ENCODE results near the gene PSPN. TPM values are rescaled to one million over a fixed set of nuclear protein-coding genes. Genes with fewer than 3 reads are reported as not detected.
"Not testable (repeated sequence)": the region's sequence is repeated elsewhere in the genome, so short reads cannot be mapped to it uniquely, and the experiment has no call there.

PSPN gene
- total RNA-seq, 1 experiment from 2014 or later, result 1.1 TPM

GRCh38 chr19:6373096-6373812 is 2.5 kb downstream of the PSPN start:
- peak; percentile 99 for DNase-seq (ENCODE audit: low read depth)

DNA sequence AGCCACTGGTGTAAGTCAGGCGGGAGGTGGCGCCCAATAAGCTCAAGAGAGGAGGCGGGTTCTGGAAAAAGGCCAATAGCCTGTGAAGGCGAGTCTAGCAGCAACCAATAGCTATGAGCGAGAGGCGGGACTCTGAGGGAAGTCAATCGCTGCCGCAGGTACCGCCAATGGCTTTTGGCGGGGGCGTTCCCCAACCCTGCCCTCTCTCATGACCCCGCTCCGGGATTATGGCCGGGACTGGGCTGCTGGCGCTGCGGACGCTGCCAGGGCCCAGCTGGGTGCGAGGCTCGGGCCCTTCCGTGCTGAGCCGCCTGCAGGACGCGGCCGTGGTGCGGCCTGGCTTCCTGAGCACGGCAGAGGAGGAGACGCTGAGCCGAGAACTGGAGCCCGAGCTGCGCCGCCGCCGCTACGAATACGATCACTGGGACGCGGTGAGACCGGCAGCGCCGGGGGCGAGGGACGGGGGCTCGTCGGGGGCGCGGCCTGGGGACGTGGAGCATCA is 3.1 kb downstream of the PSPN start, which contains the start of gene ALKBH7:
ALKBH7 (plus strand) TSS at position 201 of the 502 bp plus-strand sequence; CDS start at position 228, 27 bp downstream.
- peak; percentile 100 for DNase-seq (ENCODE audit: low read depth)

- no peak for DNase-seq (ENCODE audit: low read depth)
These were observed 11.4 kb downstream of the PSPN start for GRCh38 chr19:6364353-6364752.

DNA sequence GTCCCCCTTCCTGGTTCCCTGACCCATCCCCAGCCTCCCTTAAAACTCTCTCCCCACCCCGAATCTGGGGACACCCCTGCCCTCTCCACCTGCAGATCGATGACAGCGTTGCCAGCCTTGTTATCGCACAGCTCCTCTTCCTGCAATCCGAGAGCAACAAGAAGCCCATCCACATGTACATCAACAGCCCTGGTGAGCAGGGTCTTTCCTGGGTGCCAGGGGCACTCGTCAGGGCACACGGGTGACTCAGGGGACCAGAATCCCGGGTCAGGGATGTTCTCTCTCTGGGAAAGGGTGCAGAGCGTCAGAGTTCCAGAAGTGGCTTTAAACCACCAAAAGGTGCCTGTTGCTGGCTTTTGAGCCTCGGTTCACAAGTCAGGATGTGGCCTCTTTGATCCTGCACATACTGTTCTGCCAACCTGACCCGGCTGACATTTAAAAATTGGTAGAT is 13.4 kb downstream of the PSPN start:
- no peak for DNase-seq (ENCODE audit: low read depth)

DNA sequence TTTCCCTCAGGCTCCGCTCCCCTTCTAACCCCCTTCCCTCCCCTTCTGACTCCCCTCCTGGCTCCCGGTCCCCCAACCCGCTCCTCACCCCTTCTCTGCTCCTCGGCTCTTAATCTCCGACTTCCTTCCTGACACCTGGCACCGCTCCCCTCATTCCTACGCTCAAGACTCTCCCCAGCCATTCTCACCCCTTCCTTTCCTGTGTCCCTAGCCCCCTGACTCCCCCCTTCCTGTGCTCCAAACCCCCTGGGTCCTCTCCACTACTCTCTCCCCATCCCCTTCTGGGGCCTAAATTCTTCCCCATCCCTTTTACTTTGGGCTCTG is 13.7 kb downstream of the PSPN start:
- DNase-seq (ENCODE audit: low read depth), result peak; percentile 34

DNA sequence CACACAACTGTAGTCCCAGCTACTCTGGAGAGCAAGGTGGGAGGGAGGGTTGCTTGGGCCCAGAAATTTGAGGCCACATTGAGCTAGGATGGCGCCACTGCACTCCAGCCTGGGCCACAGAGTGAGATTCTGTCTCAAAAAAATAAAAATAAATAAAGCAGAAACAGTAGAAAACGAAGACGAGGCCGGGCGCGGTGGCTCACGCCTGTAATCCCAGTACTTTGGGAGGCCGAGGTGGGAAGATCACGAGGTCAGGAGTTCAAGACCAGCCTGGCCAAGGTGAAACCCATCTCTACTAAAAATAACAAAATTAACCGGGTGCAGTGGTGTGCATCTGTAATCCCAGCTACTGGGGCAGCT is 14.9 kb downstream of the PSPN start:
- DNase-seq (ENCODE audit: low read depth), result not testable (repeated sequence)

DNA sequence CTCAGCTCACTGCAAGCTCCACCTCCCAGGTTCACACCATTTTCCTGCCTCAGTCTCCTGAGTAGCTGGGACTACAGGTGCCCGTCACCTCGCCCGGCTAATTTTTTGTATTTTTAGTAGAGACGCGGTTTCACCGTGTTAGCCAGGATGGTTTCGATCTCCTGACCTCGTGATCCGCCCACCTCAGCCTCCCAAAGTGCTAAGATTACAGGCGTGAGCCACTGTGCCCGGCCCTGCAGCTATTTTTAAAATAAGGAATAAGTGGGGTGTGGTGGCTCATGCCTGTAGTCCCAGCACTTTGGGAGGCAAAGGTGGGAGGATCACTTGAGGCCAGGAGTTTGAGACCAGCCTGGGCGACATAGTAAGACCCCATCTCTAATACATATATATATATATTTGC is 15.3 kb downstream of the PSPN start:
- not testable (repeated sequence) for DNase-seq (ENCODE audit: low read depth)

DNA sequence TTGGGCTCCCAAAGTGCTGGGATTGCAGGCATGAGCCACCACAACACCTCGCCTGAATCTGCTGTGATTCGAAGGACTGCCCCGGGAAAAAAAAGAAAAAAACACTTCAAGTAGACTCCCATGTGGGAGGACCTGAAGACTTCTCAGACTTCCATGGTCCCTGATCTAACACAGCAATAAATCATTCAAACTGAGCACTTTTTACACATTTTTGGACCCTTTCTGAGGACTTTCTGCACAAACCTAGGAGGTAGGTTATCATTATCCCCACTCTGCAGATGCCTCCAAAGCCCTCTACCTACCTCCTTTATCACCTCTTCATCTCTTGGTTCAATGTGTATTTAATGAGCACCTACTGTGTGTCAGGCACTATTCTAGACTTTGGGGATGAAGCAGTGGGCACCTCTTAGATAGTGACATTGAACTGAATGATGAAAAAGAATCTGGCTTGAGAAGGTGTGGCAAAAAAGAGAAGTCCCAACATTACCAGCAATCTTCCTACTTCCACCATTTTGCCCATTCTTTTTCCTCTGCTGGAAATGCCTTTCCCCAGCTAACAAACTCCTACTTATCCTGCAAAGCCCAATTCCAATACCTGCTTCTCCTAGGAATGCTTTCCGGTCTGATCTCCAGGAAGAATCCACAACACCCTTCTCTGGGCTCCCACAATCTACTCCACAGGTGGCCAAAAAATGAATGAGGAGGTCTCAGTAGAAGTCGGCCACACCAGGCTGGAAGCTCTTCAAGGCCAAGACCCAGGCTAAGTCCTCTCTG is 16.0 kb downstream of the PSPN start:
- no peak for DNase-seq (ENCODE audit: low read depth)

- no peak for DNase-seq (ENCODE audit: low read depth)
These were observed 17.7 kb downstream of the PSPN start for GRCh38 chr19:6358003-6358402.

DNA sequence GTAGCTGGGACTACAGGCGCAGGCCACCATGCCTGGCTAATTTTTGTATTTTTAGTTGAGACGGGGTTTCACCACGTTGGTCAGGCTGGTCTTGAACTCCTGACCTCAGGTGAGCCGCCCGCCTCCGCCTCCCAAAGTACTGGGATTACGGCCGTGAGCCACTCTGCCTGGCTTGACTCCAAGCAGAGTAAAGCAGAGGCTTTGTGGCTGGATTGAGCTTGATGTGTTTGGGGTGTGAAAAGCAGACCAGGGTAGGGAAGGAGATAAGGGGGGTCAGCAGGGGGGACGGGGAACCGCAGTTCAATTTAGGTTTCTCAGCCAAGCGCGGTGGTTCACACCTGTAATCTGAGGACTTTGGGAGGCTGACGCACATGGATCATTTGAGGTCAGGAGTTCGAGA is 18.6 kb downstream of the PSPN start:
- DNase-seq (ENCODE audit: low read depth), result no peak

GRCh38 chr19:6355321-6356040 is 20.3 kb downstream of the PSPN start:
- not testable (repeated sequence) for DNase-seq (ENCODE audit: low read depth)

DNA sequence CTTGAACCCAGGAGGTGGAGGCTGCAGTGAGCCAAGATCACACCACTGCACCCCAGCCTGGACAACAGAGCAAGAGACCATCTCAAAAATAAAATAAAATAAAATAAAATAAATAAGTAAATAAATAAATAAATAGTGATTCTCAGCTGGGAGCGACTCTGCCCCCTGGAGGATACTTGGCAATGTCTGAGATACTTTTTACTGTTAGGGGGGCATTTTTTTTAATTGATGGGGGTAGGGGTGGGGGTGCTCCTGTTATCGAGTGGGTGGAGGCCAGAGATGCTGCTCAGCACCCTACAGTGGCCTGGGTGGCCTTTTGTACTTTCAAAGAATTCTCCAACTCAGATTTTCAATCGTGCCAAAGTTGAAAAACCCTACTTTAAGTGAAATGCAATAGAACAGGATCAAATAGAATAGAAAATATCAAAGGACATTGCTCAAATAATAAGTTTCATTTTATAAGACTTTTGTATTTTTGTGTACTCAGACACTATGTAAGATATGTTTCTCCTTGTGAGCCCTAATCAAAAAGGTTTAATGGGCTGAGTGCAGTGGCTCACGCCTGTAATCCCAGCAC is 21.5 kb downstream of the PSPN start:
- DNase-seq (ENCODE audit: low read depth), result no peak

- DNase-seq (ENCODE audit: low read depth), result no peak
These were observed 23.2 kb downstream of the PSPN start for GRCh38 chr19:6352381-6353165.

DNA sequence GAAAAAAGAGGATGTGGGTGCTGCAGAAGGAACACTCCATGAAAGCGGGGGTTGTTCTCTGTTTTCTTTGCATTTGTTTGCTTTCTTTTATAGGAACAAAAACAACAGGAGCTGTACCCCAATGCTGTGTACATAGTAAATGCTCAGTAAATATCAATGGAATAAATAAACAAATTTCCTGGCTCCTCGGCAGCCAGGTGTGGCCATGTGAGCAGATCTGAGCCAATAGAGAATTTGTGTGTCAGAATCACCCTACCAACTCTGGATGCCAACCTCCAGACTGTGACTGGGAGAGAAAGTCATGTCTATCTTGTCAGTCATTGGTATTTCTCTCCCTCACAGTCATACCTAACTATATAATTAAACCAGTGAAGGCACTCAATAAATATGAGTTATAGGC is 25.0 kb downstream of the PSPN start:
- no peak for DNase-seq (ENCODE audit: low read depth)

DNA sequence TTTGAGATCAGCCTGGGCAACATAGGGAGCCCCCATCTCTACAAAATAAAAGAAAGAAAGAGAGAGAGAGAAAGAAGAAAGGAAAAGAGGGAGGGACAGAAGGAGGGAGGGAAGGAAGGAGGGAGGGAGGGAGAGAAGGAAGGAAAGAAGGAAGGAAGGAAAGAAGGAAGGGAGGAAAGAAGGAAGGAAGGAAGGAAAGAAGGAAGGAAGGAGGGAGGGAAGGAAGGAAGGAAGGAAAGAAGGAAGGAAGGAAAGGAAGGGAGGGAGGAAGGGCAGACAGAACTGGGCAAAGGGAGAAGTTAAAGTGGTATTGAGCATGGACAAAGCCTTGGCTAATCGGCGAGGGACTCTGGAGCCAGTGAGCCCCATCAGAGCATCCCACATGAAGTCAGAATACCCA is 26.5 kb downstream of the PSPN start:
- not testable (repeated sequence) for DNase-seq (ENCODE audit: low read depth)

GRCh38 chr19:6343462-6343861 is 32.3 kb downstream of the PSPN start:
- DNase-seq (ENCODE audit: low read depth), result no peak

- no peak for DNase-seq (ENCODE audit: low read depth)
These were observed 35.1 kb downstream of the PSPN start for GRCh38 chr19:6340493-6341201.

GRCh38 chr19:6334490-6335285 is 41.0 kb downstream of the PSPN start:
- no peak for DNase-seq (ENCODE audit: low read depth)

DNA sequence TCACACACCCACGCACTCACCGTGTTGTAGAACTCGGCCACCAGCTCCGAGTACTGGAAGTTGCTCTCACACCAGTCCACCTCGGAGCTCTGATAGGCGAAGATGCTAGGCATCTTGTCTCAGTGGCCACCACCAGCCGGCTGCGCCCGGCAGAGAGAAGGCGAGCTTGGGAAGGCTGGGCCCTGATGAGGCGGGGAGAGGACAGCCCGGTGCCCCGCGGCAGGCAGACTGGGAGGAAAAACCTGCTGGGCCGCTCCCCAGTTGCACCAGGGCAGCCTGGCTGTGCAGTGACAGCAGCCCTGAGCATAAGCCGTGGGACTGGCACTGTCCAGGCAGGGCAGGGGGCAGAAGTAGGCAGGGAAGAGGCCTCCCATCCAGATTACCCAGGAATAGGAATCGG is 42.3 kb downstream of the PSPN start, which contains the start of gene ACER1:
ACER1 (minus strand) TSS at position 174 of the 400 bp plus-strand sequence; CDS start at position 113, 61 bp downstream.
- DNase-seq (ENCODE audit: low read depth), result no peak

DNA sequence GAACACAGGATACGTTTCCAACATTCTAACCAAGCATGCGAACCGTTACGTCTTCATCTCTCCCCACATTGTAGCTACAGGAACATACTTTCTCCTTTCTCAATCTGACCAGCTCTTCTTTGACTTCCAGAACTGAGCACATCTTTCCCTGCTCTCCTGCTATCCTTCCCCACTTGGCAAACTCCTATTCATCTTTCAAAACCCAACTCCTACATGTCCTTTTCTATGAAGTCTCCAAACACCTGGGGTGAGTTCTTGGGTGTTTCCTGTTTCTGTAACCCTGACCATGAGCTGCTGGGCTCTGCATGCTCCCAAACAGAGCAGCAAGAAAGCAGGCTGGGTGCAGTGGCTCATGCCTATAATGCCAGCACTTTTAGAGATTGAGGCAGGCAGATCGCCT is 48.9 kb downstream of the PSPN start:
- no peak for DNase-seq (ENCODE audit: low read depth)

All from Daoy (cell line).